SK-N-SH (cell line): ENCODE data around the gene SLC1A7. TPM values are rescaled to one million over a fixed set of nuclear protein-coding genes. Genes with fewer than 3 reads are reported as not detected.

ENCODE experiments used
- CTCF ChIA-PET: fragments of 300-600, 350-600 bp; formaldehyde crosslinking; extraction: SDS; loops from one replicate; lab custom pipeline; 2021; lab: Yijun Ruan, JAX
- POLR2A ChIA-PET: fragments of 350-600 bp; sonication (Branson Sonifier 250); formaldehyde crosslinking; extraction: SDS; loops from one replicate; lab custom pipeline; 2020; ENCODE audit warnings: antibody characterized with exemption, inconsistent platforms; lab: Yijun Ruan, JAX
- DNase-seq: peaks from one replicate; pipeline ENCODE4 v3.0.0; 2012
- H2AFZ ChIP-seq: fragments of 200-600 bp; sonication (generic); 2 replicates; pipeline ENCODE4 v1.8.1; 2016; ENCODE audit warnings: antibody characterized with exemption, mild to moderate bottlenecking, low read depth
- H3F3A ChIP-seq: fragments of 200-600 bp; sonication (generic); replicated peaks from 2 replicates; pipeline ENCODE3; 2016; ENCODE audit warnings: antibody characterized with exemption, mild to moderate bottlenecking; ENCODE audit not compliant: insufficient read depth
- H3K27ac ChIP-seq, 2 experiments: fragments of 200-500 bp in 1 of 2; fragments of 200-600 bp in 1 of 2; sonication (Bioruptor generic) in 1 of 2; sonication (generic), shearing (Covaris generic) in 1 of 2; 2 replicates each; pipeline versions ENCODE4 v1.5.1 to v1.6.1; 2014 to 2016; ENCODE audit warnings: low read depth in 2 of 2, inconsistent platforms in 1 of 2, low read length in 1 of 2, mild to moderate bottlenecking in 1 of 2, mixed read lengths in 1 of 2
- H3K27me3 ChIP-seq: fragments of 200-600 bp; sonication (generic), shearing (Covaris generic); 2 replicates; pipeline ENCODE4 v1.6.1; 2016; ENCODE audit warnings: mixed run types; ENCODE audit not compliant: insufficient read depth
- H3K36me3 ChIP-seq, 2 experiments: fragments of 200-500 bp in 1 of 2; fragments of 200-600 bp in 1 of 2; sonication (Bioruptor generic) in 1 of 2; sonication (generic) in 1 of 2; replicated peaks in 1 of 2; 2 replicates each; pipeline versions ENCODE3 to v1.5.1; 2014 to 2016; ENCODE audit warnings: low read length in 1 of 2, mild to moderate bottlenecking in 1 of 2; ENCODE audit not compliant: insufficient read depth in 2 of 2, control insufficient read depth in 1 of 2
- H3K4me1 ChIP-seq, 2 experiments: fragments of 200-500 bp in 1 of 2; fragments of 200-600 bp in 1 of 2; sonication (Bioruptor generic) in 1 of 2; sonication (generic), shearing (Covaris generic) in 1 of 2; 2 replicates each; pipeline versions ENCODE4 v1.5.1 to v1.6.1; 2014 to 2016; ENCODE audit warnings: low read depth in 1 of 2, low read length in 1 of 2, mixed run types in 1 of 2; ENCODE audit not compliant: insufficient read depth in 2 of 2, control insufficient read depth in 1 of 2
- H3K4me2 ChIP-seq: fragments of 200-600 bp; sonication (generic), shearing (Covaris generic); 2 replicates; pipeline ENCODE4 v1.6.1; 2017; ENCODE audit warnings: mixed run types
- H3K4me3 ChIP-seq, 2 experiments: fragments of 200-500 bp in 1 of 2; fragments of 200-600 bp in 1 of 2; sonication (Bioruptor generic) in 1 of 2; sonication (generic), shearing (Covaris generic) in 1 of 2; 2 replicates each; pipeline versions ENCODE4 v1.5.1 to v1.8.1; 2014 to 2016; ENCODE audit warnings: low read depth in 2 of 2, inconsistent platforms in 1 of 2, low read length in 1 of 2, mild to moderate bottlenecking in 1 of 2, mixed read lengths in 1 of 2, moderate library complexity in 1 of 2
- H3K79me2 ChIP-seq: fragments of 200-600 bp; sonication (generic); 2 replicates; pipeline ENCODE4 v1.8.1; 2017; ENCODE audit warnings: mild to moderate bottlenecking; ENCODE audit not compliant: insufficient read depth
- H3K9ac ChIP-seq: fragments of 200-600 bp; sonication (generic); 2 replicates; pipeline ENCODE4 v1.6.1; 2017; ENCODE audit warnings: mixed run types
- H3K9me2 ChIP-seq: fragments of 200-600 bp; sonication (generic); 2 replicates; pipeline ENCODE4 v1.6.1; 2017; ENCODE audit warnings: mixed run types
- H3K9me3 ChIP-seq: fragments of 200-600 bp; sonication (generic); 2 replicates; pipeline ENCODE4 v1.6.1; 2017; ENCODE audit warnings: mixed run types, mild to moderate bottlenecking, moderate library complexity
- H4K20me1 ChIP-seq: fragments of 200-600 bp; sonication (generic); 2 replicates; pipeline ENCODE4 v1.6.1; 2017; ENCODE audit warnings: mild to moderate bottlenecking, mixed run types; ENCODE audit not compliant: insufficient read depth
- CHD2 ChIP-seq: fragments of 150-350 bp; IDR thresholded peaks from 2 replicates; pipeline ENCODE4 v1.6.1; 2018; ENCODE audit warnings: low read length; ENCODE audit not compliant: partially characterized antibody
- ELF1 ChIP-seq: IDR thresholded peaks from 2 replicates; pipeline ENCODE4 v1.4.0; 2012
- EP300 ChIP-seq, 2 experiments: IDR thresholded peaks; 2 replicates each; pipeline versions ENCODE4 v1.4.0 to v1.6.1; 2012; ENCODE audit warnings: borderline replicate concordance in 1 of 2, low read depth in 1 of 2, low read length in 1 of 2
- FOXM1 ChIP-seq: IDR thresholded peaks from 2 replicates; pipeline ENCODE4 v1.4.0; 2012; ENCODE audit warnings: low read depth, mild to moderate bottlenecking
- GABPA ChIP-seq: IDR thresholded peaks from 2 replicates; pipeline ENCODE4 v1.4.0; 2012; ENCODE audit warnings: low read depth, mild to moderate bottlenecking
- MXI1 ChIP-seq: IDR thresholded peaks from 2 replicates; pipeline ENCODE4 v1.6.1; 2012; ENCODE audit warnings: mild to moderate bottlenecking, low read depth, low read length, improper control_type of control experiment
- SMC3 ChIP-seq: IDR thresholded peaks from 2 replicates; pipeline ENCODE4 v1.6.1; 2012; ENCODE audit warnings: low read depth, low read length, improper control_type of control experiment
- TCF12 ChIP-seq: IDR thresholded peaks from 2 replicates; pipeline ENCODE4 v1.4.0; 2012
- TEAD4 ChIP-seq: IDR thresholded peaks from 2 replicates; pipeline ENCODE4 v1.4.0; 2012; ENCODE audit warnings: mild to moderate bottlenecking, borderline replicate concordance; ENCODE audit not compliant: insufficient read depth
- YY1 ChIP-seq: IDR thresholded peaks from 2 replicates; pipeline ENCODE4 v1.4.0; 2012; ENCODE audit warnings: low read depth, mild to moderate bottlenecking
- WGBS: methylation state at CpG from one replicate; pipeline ENCODE4 v1.1.6; 2017; ENCODE audit warnings: low lambda C conversion rate; 5-methylcytosine and 5-hydroxymethylcytosine counted together
- polyA plus RNA-seq, 3 experiments: library from polyadenylated mRNA; depleted of rRNA; stranded (reverse); fragments of >200 nt; gene quantifications; 2 replicates each; pipeline ENCODE4 v1.2.3, GENCODE V29; 2012
- TF ChIP-seq, protein P1 (sequence below): IDR thresholded peaks from 2 replicates; pipeline ENCODE4 v1.4.0; 2012; ENCODE audit warnings: low read depth, borderline replicate concordance
- TF ChIP-seq, protein P2 (sequence below): IDR thresholded peaks from 2 replicates; pipeline ENCODE4 v1.4.0; 2012; ENCODE audit warnings: low read depth
- TF ChIP-seq, protein P3 (sequence below): IDR thresholded peaks from 2 replicates; pipeline ENCODE4 v1.6.1; 2012; ENCODE audit warnings: mild to moderate bottlenecking, low read depth, low read length, moderate library complexity
- TF ChIP-seq, protein P4 (sequence below): IDR thresholded peaks from 2 replicates; pipeline ENCODE4 v1.4.0; 2012; ENCODE audit warnings: low read depth, borderline replicate concordance
- TF ChIP-seq, protein P5 (sequence below): fragments of 150-350 bp; IDR thresholded peaks from 2 replicates; pipeline ENCODE4 v1.6.1; 2016; ENCODE audit warnings: mild to moderate bottlenecking, low read depth, low read length

Gene SLC1A7
- polyA plus RNA-seq, 1 of the 3 experiments (the other 2 are of a cell fraction) = not detected

DNA sequence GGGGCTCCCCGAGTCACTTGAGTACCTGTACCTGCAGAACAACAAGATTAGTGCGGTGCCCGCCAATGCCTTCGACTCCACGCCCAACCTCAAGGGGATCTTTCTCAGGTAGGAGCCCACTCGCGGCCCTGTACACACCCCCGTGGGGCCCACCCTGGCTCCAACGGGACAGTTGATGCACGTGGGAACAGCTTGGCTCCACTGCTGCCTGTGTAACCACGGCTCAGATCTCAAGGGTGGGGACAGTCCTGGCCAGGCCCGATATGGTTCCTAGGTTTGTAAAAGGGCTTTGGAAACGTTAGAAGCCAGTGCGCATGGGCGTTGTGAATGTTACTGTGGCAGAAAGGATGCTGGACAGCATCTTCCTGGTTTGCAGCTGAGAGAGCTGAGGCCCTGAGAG, 61.7 kb downstream of the SLC1A7 start:
- no peaks in the 10 kb centered on the region for H3K79me2 ChIP-seq
- CTCF ChIA-PET = interaction anchor here (0.6 kb wide), 1 partner anchor 56 kb away, joined by 3 read pairs; no protein-coding TSS in a partner anchor

DNA sequence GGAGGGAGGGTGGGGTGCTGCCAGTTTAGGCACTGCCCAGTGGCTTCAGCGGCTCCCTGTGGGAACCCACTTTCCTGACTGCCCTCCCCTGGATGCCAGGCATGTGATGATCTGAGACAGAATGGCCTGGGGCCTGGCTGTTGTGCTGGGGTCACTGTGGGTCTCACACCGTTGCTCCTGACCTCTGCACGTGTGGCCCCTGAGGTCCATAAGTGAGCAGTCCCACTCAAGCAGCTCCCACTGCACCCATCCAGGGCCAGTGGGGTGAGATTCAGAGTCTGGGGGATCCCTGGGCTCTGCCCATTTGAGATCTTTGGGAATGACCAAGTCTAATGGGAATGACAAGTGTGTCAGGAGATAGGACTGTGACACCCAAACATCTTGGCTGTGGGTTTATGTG, 62.4 kb downstream of the SLC1A7 start:
- H3K36me3 ChIP-seq = no peaks in the 10 kb centered on the region
- 55% methylated on average over 2 of the region's 3 CpGs for WGBS
- H3K4me1 ChIP-seq = peaks cover 0 to 6% of the 10 kb centered on the region in 2 experiments; a peak in 1 of 4 replicates
- TF ChIP-seq, protein P1, sequence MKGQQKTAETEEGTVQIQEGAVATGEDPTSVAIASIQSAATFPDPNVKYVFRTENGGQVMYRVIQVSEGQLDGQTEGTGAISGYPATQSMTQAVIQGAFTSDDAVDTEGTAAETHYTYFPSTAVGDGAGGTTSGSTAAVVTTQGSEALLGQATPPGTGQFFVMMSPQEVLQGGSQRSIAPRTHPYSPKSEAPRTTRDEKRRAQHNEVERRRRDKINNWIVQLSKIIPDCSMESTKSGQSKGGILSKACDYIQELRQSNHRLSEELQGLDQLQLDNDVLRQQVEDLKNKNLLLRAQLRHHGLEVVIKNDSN = no peak
- no peak for TF ChIP-seq TEAD4
- TF ChIP-seq, protein P2, sequence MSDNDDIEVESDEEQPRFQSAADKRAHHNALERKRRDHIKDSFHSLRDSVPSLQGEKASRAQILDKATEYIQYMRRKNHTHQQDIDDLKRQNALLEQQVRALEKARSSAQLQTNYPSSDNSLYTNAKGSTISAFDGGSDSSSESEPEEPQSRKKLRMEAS = no peak
- TF ChIP-seq EP300 (IDR thresholded peaks at IDR 0.05; ENCODE audit: borderline replicate concordance in 1 of 2, low read depth in 1 of 2, low read length in 1 of 2) = no peak
- no peak for TF ChIP-seq ELF1
- no peak for TF ChIP-seq MXI1
- TF ChIP-seq YY1 = no peak
- TF ChIP-seq FOXM1 = no peak
- TF ChIP-seq SMC3 = no peak
- TF ChIP-seq, protein P3, sequence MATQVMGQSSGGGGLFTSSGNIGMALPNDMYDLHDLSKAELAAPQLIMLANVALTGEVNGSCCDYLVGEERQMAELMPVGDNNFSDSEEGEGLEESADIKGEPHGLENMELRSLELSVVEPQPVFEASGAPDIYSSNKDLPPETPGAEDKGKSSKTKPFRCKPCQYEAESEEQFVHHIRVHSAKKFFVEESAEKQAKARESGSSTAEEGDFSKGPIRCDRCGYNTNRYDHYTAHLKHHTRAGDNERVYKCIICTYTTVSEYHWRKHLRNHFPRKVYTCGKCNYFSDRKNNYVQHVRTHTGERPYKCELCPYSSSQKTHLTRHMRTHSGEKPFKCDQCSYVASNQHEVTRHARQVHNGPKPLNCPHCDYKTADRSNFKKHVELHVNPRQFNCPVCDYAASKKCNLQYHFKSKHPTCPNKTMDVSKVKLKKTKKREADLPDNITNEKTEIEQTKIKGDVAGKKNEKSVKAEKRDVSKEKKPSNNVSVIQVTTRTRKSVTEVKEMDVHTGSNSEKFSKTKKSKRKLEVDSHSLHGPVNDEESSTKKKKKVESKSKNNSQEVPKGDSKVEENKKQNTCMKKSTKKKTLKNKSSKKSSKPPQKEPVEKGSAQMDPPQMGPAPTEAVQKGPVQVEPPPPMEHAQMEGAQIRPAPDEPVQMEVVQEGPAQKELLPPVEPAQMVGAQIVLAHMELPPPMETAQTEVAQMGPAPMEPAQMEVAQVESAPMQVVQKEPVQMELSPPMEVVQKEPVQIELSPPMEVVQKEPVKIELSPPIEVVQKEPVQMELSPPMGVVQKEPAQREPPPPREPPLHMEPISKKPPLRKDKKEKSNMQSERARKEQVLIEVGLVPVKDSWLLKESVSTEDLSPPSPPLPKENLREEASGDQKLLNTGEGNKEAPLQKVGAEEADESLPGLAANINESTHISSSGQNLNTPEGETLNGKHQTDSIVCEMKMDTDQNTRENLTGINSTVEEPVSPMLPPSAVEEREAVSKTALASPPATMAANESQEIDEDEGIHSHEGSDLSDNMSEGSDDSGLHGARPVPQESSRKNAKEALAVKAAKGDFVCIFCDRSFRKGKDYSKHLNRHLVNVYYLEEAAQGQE = no peak
- TF ChIP-seq, protein P4, sequence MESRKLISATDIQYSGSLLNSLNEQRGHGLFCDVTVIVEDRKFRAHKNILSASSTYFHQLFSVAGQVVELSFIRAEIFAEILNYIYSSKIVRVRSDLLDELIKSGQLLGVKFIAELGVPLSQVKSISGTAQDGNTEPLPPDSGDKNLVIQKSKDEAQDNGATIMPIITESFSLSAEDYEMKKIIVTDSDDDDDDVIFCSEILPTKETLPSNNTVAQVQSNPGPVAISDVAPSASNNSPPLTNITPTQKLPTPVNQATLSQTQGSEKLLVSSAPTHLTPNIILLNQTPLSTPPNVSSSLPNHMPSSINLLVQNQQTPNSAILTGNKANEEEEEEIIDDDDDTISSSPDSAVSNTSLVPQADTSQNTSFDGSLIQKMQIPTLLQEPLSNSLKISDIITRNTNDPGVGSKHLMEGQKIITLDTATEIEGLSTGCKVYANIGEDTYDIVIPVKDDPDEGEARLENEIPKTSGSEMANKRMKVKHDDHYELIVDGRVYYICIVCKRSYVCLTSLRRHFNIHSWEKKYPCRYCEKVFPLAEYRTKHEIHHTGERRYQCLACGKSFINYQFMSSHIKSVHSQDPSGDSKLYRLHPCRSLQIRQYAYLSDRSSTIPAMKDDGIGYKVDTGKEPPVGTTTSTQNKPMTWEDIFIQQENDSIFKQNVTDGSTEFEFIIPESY = no peak
- no peak for TF ChIP-seq TCF12
- TF ChIP-seq, protein P5, sequence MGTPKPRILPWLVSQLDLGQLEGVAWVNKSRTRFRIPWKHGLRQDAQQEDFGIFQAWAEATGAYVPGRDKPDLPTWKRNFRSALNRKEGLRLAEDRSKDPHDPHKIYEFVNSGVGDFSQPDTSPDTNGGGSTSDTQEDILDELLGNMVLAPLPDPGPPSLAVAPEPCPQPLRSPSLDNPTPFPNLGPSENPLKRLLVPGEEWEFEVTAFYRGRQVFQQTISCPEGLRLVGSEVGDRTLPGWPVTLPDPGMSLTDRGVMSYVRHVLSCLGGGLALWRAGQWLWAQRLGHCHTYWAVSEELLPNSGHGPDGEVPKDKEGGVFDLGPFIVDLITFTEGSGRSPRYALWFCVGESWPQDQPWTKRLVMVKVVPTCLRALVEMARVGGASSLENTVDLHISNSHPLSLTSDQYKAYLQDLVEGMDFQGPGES = no peak
- TF ChIP-seq CHD2 = no peak
- TF ChIP-seq GABPA = no peak

More for the DNA sequence above, 61.7 kb downstream of the SLC1A7 start:
- H3K9me3 ChIP-seq = no peaks in the 10 kb centered on the region
- no peaks in the 10 kb centered on the region for H3F3A ChIP-seq
- H3K9ac ChIP-seq = no peak overlapping the region
- H4K20me1 ChIP-seq = no peaks in the 10 kb centered on the region
- no peak overlapping the region for H3K4me3 ChIP-seq
- no peak for DNase-seq
- no peaks in the 10 kb centered on the region for H3K9me2 ChIP-seq
- H3K4me1 ChIP-seq = peaks cover 0 to 14% of the 10 kb centered on the region in 2 experiments; a peak in 1 of 4 replicates
- H2AFZ ChIP-seq = no peak overlapping the region
- no peaks in the 10 kb centered on the region for H3K36me3 ChIP-seq
- POLR2A ChIA-PET = no interaction called here
- H3K27me3 ChIP-seq = no peaks in the 10 kb centered on the region
- no peak for TF ChIP-seq FOXM1
- TF ChIP-seq TEAD4 = no peak
- TF ChIP-seq SMC3 = no peak
- no peak for TF ChIP-seq CHD2
- TF ChIP-seq, protein P5 = no peak
- H3K27ac ChIP-seq = no peak overlapping the region
- WGBS = 85% methylated on average over 11 of the region's 15 CpGs
- H3K4me2 ChIP-seq = no peak overlapping the region

More for the DNA sequence above, 62.4 kb downstream of the SLC1A7 start:
- H3K9me2 ChIP-seq = no peaks in the 10 kb centered on the region
- no peaks in the 10 kb centered on the region for H3F3A ChIP-seq
- POLR2A ChIA-PET = no interaction called here
- no peak for DNase-seq
- no peak overlapping the region for H3K27ac ChIP-seq
- H3K9me3 ChIP-seq = no peaks in the 10 kb centered on the region
- H3K4me2 ChIP-seq = no peak overlapping the region
- no peak overlapping the region for H2AFZ ChIP-seq
- H3K4me3 ChIP-seq = no peak overlapping the region
- no peak overlapping the region for H3K9ac ChIP-seq
- no peaks in the 10 kb centered on the region for H3K27me3 ChIP-seq
- H4K20me1 ChIP-seq = no peaks in the 10 kb centered on the region
- CTCF ChIA-PET = no interaction called here
- H3K79me2 ChIP-seq = no peaks in the 10 kb centered on the region
